ENCODE measurements around the gene AWAT2. TPM values are rescaled to one million over a fixed set of nuclear protein-coding genes. Genes with fewer than 3 reads are reported as not detected.

The AWAT2 gene
- total RNA-seq, 4 donors from 2014 or later = not detected

GRCh38 chrX:70026851-70027200, 22.9 kb downstream of the AWAT2 start:
- no peaks in the 10 kb centered on the region for H3K9me3 ChIP-seq
- intact Hi-C loops (cut with DNase I; ENCODE audit: low total_unique reads) = no loop called here
- DNase-seq = no peak

DNA sequence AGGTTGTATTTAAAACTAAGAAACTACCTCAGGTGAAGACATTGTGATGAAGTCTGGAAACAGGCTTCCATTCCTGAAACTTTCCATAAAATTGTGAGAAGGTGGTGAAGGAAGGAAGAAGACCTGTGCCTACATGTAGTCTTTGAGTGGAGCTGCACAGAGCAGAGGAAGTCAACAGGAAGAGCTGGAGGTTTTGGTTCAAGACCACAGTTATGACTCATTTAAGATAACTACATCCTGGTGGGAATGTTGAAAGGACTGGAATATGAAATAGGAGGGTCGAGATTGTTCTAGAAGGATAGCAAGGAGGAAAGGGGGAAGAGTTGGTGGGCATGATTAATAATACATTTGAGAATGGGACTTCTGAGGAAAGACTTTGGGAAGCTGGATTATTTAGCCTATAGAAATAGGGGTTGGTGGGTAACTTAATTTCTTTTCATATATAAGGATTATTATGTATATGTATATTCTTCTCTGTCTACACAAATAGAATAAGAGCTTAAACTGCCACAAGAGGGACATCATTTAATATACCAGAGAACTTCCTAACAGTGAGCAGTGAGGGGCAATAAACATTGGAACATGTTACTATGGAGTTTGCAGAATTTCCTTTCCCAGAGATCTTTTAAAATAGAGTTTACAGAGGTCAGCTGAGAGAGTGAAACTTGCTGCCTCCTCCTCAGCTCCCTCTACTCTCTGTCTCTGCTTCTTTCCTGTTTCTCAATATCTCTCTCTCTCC, 23.5 kb downstream of the AWAT2 start:
- TF ChIP-seq, protein P1, sequence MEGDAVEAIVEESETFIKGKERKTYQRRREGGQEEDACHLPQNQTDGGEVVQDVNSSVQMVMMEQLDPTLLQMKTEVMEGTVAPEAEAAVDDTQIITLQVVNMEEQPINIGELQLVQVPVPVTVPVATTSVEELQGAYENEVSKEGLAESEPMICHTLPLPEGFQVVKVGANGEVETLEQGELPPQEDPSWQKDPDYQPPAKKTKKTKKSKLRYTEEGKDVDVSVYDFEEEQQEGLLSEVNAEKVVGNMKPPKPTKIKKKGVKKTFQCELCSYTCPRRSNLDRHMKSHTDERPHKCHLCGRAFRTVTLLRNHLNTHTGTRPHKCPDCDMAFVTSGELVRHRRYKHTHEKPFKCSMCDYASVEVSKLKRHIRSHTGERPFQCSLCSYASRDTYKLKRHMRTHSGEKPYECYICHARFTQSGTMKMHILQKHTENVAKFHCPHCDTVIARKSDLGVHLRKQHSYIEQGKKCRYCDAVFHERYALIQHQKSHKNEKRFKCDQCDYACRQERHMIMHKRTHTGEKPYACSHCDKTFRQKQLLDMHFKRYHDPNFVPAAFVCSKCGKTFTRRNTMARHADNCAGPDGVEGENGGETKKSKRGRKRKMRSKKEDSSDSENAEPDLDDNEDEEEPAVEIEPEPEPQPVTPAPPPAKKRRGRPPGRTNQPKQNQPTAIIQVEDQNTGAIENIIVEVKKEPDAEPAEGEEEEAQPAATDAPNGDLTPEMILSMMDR (IDR thresholded peaks at IDR 0.05) = no peak
- no peaks in the 10 kb centered on the region for H3K36me3 ChIP-seq
- no peaks in the 10 kb centered on the region for H3K9me3 ChIP-seq
- no peak overlapping the region for H3K4me3 ChIP-seq
- intact Hi-C loops (cut with DNase I; ENCODE audit: low total_unique reads) = no loop called here
- H3K4me1 ChIP-seq = no peaks in the 10 kb centered on the region
- no peak overlapping the region for H3K27ac ChIP-seq
- no peaks in the 10 kb centered on the region for H3K27me3 ChIP-seq
- DNase-seq = no peak

More at GRCh38 chrX:70026851-70027200, 22.9 kb downstream of the AWAT2 start:
- no peaks in the 10 kb centered on the region for H3K36me3 ChIP-seq
- no peak overlapping the region for H3K4me3 ChIP-seq
- TF ChIP-seq, protein P1 (IDR thresholded peaks at IDR 0.05) = no peak
- TF ChIP-seq POLR2A (IDR thresholded peaks at IDR 0.05) = no peak
- no peaks in the 10 kb centered on the region for H3K4me1 ChIP-seq
- no peak overlapping the region for H3K27ac ChIP-seq
- no peaks in the 10 kb centered on the region for H3K27me3 ChIP-seq

GRCh38 chrX:70025464-70025863, 24.3 kb downstream of the AWAT2 start:
- no peaks in the 10 kb centered on the region for H3K27me3 ChIP-seq
- TF ChIP-seq POLR2A (IDR thresholded peaks at IDR 0.05) = no peak
- TF ChIP-seq, protein P1 (IDR thresholded peaks at IDR 0.05) = no peak
- intact Hi-C loops (cut with DNase I; ENCODE audit: low total_unique reads) = no loop called here
- H3K4me1 ChIP-seq = no peaks in the 10 kb centered on the region
- no peaks in the 10 kb centered on the region for H3K36me3 ChIP-seq
- no peak overlapping the region for H3K27ac ChIP-seq
- H3K4me3 ChIP-seq = no peak overlapping the region
- no peaks in the 10 kb centered on the region for H3K9me3 ChIP-seq
- no peak for DNase-seq

- H3K27ac ChIP-seq = no peak overlapping the region
- no peaks in the 10 kb centered on the region for H3K36me3 ChIP-seq
- DNase-seq = no peak
- H3K9me3 ChIP-seq = no peaks in the 10 kb centered on the region
- no peaks in the 10 kb centered on the region for H3K27me3 ChIP-seq
- no peaks in the 10 kb centered on the region for H3K4me1 ChIP-seq
- intact Hi-C loops (cut with DNase I; ENCODE audit: low total_unique reads) = no loop called here
- H3K4me3 ChIP-seq = no peak overlapping the region
- TF ChIP-seq POLR2A (IDR thresholded peaks at IDR 0.05) = no peak
- TF ChIP-seq, protein P1 (IDR thresholded peaks at IDR 0.05) = no peak
These were observed 27.1 kb downstream of the AWAT2 start for GRCh38 chrX:70022616-70023015.

GRCh38 chrX:70016513-70016912, 33.2 kb downstream of the AWAT2 start:
- H3K4me1 ChIP-seq = no peaks in the 10 kb centered on the region
- intact Hi-C loops (cut with DNase I; ENCODE audit: low total_unique reads) = no loop called here
- TF ChIP-seq, protein P1 (IDR thresholded peaks at IDR 0.05) = no peak
- TF ChIP-seq POLR2A (IDR thresholded peaks at IDR 0.05) = no peak
- no peaks in the 10 kb centered on the region for H3K9me3 ChIP-seq
- H3K36me3 ChIP-seq = no peaks in the 10 kb centered on the region
- DNase-seq = no peak
- H3K4me3 ChIP-seq = no peak overlapping the region
- no peak overlapping the region for H3K27ac ChIP-seq
- no peaks in the 10 kb centered on the region for H3K27me3 ChIP-seq
